Endothelial cell of umbilical vein (primary cell): ENCODE data around the gene PLCH1.

Source experiments
- EZH2 ChIP-seq: IDR thresholded peaks from 2 replicates; pipeline ENCODE4 v1.6.1; 2012; ENCODE audit warnings: borderline replicate concordance, low read depth, mild to moderate bottlenecking, moderate library complexity, low read length, inconsistent platforms; ENCODE audit not compliant: severe bottlenecking
- MYC ChIP-seq: IDR thresholded peaks from one replicate; pipeline ENCODE4 v1.6.1; 2011; ENCODE audit warnings: mild to moderate bottlenecking, low read depth, low read length
- POLR2A ChIP-seq: IDR thresholded peaks from 2 replicates; pipeline ENCODE4 v1.6.1; 2012; ENCODE audit warnings: low read depth, mild to moderate bottlenecking, control low read depth, low read length
- TF ChIP-seq, protein P1 (sequence below), 2 donors: IDR thresholded peaks; 1 replicate in 1 of 2; 2 replicates in 1 of 2; pipeline ENCODE4 v1.5.1; 2011; ENCODE audit warnings: low read length in 2 of 2, mild to moderate bottlenecking in 2 of 2, moderate library complexity in 2 of 2, control low read depth in 1 of 2, inconsistent platforms in 1 of 2, low read depth in 1 of 2; ENCODE audit not compliant: insufficient read depth in 1 of 2; ENCODE audit errors: extremely low read depth in 1 of 2

GRCh38 chr3:155736381-155736780 is 8.5 kb downstream of the PLCH1 start:
- no peak for TF ChIP-seq EZH2
- TF ChIP-seq POLR2A, result no peak
- TF ChIP-seq, protein P1, sequence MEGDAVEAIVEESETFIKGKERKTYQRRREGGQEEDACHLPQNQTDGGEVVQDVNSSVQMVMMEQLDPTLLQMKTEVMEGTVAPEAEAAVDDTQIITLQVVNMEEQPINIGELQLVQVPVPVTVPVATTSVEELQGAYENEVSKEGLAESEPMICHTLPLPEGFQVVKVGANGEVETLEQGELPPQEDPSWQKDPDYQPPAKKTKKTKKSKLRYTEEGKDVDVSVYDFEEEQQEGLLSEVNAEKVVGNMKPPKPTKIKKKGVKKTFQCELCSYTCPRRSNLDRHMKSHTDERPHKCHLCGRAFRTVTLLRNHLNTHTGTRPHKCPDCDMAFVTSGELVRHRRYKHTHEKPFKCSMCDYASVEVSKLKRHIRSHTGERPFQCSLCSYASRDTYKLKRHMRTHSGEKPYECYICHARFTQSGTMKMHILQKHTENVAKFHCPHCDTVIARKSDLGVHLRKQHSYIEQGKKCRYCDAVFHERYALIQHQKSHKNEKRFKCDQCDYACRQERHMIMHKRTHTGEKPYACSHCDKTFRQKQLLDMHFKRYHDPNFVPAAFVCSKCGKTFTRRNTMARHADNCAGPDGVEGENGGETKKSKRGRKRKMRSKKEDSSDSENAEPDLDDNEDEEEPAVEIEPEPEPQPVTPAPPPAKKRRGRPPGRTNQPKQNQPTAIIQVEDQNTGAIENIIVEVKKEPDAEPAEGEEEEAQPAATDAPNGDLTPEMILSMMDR (IDR thresholded peaks at IDR 0.05; ENCODE audit: extremely low read depth in 1 of 2, insufficient read depth in 1 of 2, low read depth in 1 of 2, low read length in 2 of 2), result no peak
- TF ChIP-seq MYC, result no peak
